Stimulated activated CD4-positive, alpha-beta T cell treated with anti-CD3 and anti-CD28 coated beads, Interleukin-1b, Interleukin-23, amount 100 ng/mL, for 24 hours (primary cell): Measurements from ENCODE around the gene AIFM3.
"Not testable (repeated sequence)": the region's sequence is repeated elsewhere in the genome, so short reads cannot be mapped to it uniquely, and the experiment has no call there.

ENCODE experiments used
- DNase-seq, 4 experiments: peaks; one replicate each; pipeline ENCODE4 v3.0.0-alpha.2; 2020; ENCODE audit warnings: low read depth in 4 of 4, low spot score in 1 of 4

AIFM3 gene

DNA sequence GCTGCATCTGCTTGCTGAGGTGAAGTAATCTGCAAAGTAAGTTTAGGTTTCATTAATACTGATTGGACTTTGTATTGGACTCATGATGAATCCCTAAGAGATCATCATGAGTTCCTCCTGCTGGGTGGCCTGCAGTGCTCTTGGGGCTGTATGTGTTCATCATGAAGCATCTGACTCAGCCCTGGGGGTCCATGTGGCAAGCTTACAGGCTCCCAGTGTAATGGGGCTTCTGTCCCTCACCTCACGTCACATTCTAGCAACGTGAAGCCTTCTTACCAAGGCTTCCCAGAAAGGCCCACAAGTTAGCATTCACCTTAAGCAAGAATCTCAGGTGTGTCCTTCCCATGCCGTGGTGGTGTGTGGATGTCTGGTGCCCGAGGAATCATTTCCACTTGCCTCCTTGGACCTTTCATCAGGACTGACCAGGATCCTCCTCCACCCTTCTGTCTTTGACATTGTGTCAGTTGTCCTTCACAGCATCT lies 26.1 kb upstream of the AIFM3 start:
- DNase-seq: no peak

GRCh38 chr22:20942203-20942902 lies 24.7 kb upstream of the AIFM3 start:
- not testable (repeated sequence) for DNase-seq

DNA sequence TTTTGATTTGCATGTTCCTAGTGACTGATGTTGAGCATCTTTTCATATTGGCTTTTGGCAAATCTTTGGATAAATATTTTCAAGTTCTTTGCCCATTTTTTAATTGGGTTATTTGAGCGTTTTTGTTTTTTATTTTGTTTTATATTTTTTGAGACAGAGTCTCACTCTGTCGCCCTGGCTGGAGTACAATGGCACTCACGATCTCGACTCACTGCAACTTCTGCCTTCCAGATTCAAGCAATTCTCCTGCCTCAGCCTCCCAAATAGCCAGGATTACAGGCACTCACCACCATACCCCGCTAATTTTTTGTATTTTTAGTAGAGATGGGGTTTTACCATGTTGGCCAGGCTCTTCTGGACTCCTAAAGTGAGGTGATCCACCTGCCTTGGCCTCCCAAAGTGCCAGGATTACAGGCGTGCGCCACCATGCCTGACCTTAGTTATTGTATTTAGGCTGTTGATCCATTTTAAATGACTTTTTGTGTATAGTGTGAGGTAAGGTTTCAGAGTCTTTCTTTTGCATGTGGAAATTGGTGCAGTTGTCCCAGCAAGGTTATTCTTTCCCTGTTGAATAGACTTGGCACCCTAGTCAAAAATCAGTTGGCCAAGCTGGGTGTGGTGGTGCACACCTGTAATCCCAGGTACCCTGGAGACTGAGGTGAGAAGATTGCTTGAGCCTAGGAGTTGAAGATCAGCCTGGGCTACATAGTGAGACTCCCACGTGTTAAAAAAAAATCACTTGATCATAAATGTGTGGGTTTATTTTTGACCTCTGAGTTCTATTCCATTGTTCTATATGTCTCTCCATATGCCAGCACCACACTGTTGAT lies 23.7 kb upstream of the AIFM3 start:
- no peak for DNase-seq

GRCh38 chr22:20944042-20944441 lies 23.0 kb upstream of the AIFM3 start:
- DNase-seq: no peak

- DNase-seq: no peak
Measured at GRCh38 chr22:20945578-20945934, 21.5 kb upstream of the AIFM3 start.

DNA sequence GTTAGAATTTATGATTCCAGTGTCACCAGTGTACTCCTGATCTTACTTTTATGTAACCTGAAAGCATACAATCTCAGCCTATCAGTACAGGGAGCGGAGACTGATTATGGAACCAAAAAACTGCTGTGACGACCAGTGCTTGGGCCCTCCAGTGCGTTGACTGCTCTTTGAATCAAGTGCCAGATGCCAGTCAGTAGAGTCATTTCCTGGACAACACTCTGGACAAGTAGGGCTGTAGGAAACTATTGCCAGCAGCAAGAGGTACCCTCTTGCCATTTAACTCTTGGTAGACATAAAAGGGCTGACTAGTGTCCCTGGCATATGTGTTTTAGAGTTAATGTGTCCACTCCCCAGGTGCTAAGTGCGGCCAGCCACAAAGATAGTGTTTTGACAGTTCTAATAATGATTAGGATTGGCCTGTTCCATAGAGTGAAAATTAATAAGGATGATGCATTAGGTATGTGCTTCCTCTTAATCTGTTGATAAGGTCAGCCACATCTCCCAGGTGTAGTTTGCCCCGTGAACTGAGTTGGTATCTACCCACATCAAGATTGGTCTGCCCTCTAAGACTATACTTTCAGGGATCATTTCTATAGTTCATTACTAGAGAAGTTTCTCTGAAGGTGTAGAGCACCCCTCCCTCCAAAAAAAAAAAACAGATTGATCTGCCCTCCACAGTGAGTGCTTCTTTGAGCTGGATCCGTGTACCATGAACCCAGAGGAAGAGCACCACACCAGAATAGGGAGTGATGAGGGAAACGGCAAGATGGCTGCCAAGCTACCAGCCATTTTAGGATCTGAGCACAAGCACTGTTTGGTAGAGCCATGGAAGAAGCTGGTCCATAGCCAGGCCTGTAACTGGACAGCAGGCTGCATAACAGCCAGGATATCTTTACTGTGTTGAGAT lies 20.7 kb upstream of the AIFM3 start:
- no peak for DNase-seq

- DNase-seq: no peak
Measured at GRCh38 chr22:20946991-20947390, 20.1 kb upstream of the AIFM3 start.

DNA sequence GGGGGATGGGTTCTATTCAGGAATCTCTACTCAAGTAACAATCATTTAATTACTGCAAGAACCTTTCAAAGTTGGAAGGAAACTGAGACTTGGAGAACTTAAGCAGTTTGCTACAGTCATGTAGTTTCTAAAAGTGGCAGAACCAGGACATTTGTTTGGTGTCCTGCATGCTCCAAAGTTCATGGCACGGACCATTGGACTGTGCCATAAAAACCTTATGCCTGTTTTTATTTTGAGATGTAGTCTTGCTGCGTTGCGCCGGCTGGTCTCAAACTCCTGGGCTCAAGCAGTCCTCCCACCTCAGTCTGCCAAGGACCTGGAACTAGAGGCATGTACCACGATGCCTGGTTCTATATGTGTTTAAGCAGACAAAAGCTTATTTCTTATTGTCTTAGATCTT lies 18.6 kb upstream of the AIFM3 start:
- no peak for DNase-seq

DNA sequence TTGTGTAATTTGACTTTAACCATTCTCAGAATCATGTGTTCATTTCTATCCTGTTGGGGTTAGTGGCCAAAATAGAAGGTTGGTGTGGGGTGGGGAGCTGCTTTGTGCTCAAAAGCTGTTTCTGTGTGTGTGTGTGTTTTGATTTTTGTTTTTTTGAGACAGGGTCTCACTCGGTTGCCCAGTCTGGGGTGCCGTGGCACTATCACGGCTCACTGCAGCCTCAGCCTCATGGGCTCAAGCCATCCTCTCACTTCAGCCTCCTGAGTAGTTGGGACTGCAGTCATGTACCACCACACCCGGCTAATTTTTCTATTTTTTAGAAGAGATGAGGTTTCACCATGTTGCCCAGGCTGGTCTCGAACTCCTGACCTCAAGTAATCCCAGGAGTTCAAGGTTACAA lies 18.1 kb upstream of the AIFM3 start:
- no peak for DNase-seq

DNA sequence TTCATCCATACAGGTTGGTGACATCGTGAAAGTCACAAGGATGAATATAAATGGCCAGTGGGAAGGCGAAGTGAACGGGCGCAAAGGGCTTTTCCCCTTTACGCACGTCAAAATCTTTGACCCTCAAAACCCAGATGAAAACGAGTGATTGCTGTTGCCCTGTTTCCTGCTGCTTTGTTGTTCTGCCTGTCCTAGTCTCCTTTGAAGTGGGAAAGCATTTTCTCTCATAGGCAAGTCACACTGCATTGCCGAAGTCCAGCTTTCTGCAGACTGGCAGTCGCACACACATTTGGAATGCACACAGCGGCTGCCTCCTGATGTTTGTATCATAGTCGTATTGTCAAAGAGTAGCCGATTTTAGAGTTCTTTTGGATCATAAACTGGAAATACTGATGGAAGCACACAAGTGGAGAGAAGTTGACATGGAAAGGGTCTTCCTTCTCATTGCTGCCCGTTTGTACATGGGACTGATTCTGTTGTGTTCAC lies 17.3 kb upstream of the AIFM3 start:
- DNase-seq: no peak

- no peak for DNase-seq
Measured at GRCh38 chr22:20951151-20951931, 15.7 kb upstream of the AIFM3 start.

DNA sequence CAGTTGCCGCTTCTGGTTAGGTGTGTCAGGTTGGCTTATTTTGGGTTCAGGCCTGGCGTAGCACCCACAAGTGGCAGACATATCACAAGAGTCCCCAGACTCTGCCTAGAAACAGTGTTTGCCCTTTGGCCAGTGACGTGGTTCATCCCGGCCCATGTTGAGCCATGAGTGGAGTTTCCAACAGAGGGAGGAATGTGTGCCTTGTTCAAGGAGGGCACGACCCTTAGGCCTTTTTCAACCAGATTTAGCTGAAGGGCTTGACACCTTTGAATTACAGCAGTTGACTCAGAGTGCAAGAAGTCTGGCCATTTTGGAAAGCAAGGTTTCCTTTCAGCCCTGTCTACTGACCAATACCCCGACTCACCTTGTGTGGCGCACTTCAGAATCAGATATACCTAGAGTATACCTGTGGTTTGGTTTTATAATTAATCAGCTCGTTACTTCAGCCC lies 15.1 kb upstream of the AIFM3 start:
- no peak for DNase-seq

- DNase-seq: no peak
Measured at GRCh38 chr22:20952544-20953341, 14.3 kb upstream of the AIFM3 start.

GRCh38 chr22:20953342-20953608 lies 13.8 kb upstream of the AIFM3 start:
- DNase-seq: no peak

GRCh38 chr22:20953668-20954500 lies 13.2 kb upstream of the AIFM3 start:
- DNase-seq: no peak

GRCh38 chr22:20955548-20955947 lies 11.5 kb upstream of the AIFM3 start:
- no peak for DNase-seq

- DNase-seq: no peak
Measured at GRCh38 chr22:20956258-20957101, 10.6 kb upstream of the AIFM3 start.

DNA sequence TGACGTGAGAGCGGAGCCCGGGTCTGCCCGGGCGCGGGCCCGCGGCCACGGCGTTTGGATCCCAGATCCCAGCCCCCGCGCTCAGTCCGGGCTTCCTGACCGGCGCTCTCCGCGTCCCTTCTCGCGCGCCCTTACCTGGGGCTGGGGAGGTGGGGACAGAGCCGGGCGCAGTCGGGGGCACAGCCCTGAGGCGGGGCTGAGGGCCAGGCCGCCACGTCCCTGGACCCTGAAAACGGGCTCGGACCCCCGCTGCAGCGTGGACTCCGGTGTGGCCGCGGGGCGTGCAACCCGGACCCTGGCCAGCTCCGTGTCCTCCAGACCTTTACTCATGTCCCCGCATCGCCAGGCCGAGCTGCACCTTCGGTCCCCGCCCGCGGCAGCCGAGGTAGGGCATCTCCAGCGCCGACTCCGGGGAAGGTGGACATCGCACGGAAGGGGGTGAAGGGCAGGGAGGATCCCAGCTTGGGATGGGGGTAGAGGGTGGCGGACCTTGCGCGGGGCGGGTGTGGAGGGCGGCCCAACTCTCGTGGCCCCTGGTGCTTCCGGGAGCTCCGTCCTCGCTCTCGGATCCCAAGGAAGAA lies 9.9 kb upstream of the AIFM3 start:
- DNase-seq: no peak
